DMS53 (cell line): ENCODE results near the gene MTRR.

Experiments
- DNase-seq: peaks from one replicate; lab custom pipeline; 2025; lab: John Stamatoyannopoulos, UW

The MTRR gene

DNA sequence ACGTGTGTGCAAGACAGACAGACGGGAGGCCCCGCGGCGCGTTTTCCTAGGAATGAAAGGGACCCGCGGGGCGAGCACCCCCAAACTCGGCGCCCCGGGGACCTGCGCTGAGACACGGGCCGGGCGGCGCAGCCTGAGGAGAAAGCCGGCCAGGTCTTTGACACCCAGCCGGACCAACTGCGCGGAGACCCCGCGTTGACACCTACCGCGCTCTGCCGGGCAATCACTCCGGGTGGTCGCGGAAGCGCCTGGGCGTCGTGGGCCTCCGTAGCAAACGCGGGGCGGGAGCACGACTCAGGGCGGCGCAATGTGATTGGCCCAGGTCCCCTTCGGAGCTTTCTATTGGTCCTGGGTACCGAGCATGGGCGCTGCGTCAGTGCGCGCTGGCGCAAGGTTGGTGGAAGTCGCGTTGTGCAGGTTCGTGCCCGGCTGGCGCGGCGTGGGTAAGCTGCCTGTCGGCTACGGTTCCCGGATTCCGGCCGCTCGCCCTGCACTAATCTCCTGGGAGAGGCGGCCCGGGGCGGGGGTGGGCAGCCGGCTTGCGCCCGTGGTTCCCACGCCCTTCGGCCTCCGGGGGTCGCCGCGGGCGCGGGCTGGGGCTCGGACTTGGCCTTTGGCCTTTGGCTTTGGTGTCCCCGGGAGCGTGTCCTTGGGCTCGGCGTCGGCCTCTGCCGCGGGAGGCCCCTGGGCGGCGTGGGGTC is at the start of gene MTRR, which contains the start of gene FASTKD3:
MTRR (plus strand) TSS at position 376 of the 701 bp plus-strand sequence. CDS start 1,647 bp downstream, outside the sequence.
FASTKD3 (minus strand) TSS at position 259 of the 701 bp plus-strand sequence. CDS start 948 bp downstream, outside the sequence.
- peak; percentile 97 for DNase-seq

DNA sequence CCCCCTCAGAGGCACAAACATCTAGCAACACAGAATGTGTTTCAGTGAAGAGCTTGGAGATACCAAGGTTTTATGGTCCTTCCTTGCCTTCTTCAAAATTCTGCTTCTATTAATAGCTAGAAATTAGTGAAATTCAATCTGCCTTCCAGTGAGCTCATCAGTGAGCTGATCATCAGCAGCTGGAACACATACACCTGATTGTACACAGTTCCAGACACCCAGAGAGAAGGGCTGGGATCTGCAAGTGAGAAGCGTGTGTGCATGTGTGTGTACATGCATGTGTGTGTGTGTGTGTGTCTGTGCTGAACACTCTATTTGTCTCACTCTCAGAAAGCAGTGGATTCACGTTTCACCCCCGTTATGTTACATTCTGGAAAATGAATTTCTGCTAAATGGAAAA is 46.5 kb upstream of the MTRR start:
- no peak for DNase-seq

DNA sequence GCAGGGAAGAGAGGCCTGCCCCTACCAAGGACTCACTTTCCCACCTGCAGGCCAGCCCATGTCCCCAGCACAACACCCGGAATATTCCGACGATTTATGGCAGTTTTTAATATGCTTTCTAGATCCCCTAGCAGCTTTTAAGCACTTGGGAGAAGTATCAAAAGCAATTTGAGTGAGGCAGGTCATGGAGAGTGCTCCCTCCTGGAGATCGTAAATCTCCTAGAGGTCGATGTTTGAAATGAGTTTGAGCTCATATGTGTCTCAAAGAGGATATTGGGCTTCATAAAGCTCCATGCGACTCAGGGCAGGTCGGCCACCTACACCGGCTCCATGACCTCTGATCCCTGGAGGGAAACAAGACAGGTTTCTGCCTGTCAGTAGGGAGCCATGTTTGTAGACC is 45.4 kb upstream of the MTRR start:
- DNase-seq, result no peak

DNA sequence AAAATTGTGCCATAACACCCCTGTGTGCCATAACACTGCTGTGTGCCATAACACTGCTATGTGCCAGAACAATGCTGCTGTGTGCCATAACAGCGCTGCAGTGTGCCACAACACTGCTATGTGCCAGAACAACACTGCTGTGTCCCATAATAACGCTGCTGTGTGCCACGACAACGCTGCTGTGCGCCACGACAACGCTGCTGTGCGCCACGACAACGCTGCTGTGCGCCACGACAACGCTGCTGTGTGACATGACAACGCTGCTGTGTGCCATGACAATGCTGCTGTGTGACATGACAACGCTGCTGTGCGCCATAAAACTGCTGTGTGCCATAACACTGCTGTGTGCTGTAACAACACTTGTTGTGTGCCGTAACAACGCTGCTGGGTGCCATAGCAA is 44.0 kb upstream of the MTRR start:
- DNase-seq, result peak; percentile 20

DNA sequence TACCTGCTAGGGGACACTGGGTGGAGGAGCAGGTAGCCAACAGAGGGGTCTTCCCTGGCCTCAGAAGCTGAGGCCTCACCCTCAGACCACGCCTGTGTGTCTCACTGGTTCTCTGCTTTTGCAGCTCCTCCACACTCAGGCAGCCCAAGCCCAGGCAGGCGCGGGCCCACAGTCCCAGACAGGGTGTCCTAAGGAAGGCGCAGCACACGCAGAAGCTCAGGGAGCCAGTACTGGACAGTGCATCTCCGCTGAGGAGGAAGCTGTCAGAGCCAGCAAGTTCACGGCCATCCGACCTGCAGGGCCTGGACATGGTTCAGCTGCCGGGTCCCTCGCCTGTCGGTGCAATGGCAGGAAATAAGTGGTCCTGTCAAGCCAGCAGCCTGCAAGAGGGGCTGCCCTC is 43.3 kb upstream of the MTRR start:
- no peak for DNase-seq

DNA sequence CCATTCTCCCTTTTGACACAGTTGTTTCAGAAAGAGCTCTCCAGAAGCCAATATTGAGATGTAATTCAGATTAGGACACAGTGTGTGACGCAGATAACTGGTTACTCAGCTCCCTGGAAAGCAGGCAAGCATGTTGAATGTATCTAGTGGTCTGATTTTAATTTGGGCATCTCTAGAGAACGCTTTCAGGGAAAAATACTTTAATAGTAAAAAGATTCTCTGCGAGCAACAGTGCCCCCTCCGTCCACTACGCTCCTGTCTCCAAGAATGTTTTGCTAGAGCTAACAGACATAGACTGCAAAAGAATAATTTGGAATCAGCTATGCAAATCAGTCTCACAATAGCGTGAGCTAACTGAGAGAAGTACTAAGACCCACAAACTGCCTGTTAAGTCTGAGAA is 41.3 kb upstream of the MTRR start:
- no peak for DNase-seq

DNA sequence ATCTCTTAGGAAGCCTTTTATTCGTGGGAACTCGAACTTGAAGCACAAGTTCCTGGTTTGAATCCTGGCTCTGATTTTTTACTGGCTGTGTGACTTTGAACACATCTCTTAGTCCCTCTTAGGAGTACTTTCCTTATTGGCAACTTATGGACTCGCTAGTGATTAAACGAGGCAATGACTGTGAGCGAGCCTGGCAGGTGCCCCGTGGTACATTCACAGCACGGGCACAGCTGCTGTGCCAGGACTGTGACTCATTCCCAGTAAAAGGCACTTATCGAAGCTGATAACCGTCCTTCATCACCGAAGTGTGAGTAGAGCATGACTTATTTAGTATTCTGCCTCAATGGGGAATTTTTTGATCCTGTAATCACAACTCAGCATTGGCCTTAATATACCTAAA is 40.7 kb upstream of the MTRR start:
- DNase-seq, result peak; percentile 41

DNA sequence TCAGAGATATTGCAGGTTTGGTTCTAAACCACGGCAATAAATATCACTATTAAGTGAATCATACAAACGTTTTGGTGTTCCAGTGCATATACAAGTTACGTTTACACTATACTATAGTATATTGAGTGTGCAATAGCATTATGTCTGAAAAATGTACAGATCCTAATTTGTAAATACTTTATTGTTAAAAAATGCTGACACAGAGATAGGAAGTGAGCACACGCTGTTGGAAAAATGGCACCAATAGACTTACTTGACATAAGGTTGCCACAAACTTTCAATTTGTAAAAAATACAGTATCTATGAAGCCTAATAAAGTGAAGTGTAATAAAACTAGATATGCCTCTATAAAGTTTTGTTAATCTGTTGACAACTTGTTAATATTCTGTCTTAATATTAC is 34.0 kb upstream of the MTRR start:
- no peak for DNase-seq

DNA sequence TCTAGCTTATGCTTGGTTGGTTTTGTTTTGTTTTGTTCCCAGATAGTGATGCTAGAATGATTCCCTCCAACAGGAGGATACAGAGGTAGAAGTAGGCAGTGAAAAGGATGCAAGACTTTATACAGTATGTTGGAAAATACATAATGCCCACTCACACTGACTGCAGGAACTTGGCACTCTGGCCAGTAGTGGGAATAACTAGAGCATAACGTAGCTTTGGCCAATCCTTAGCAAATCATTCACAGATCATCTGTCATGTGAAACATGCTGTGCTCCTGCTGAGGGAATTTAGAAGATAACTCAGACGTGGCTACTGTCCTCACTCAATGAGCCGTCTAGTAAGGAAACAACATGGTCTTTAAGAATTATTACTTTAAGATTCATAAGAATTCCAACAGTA is 31.5 kb upstream of the MTRR start:
- DNase-seq, result no peak

DNA sequence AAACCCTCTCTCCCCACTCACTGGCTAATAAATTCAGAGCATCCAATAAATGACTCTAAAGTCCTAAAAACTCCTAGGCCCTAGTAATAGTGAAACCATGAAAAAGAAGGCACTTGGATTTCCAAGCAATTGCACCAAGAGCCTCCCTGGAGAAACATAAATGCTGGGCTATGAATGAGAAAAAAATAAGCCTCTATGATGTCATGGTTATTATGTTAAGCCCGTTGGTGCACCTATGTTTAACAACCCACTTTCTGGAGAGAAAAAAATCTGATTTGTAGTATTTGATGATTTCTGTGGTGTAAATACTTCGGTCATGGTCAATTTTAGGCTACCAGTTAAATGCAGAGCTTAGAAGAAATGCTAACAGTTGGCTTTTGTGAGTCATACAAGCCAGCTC is 26.4 kb upstream of the MTRR start:
- DNase-seq, result no peak

DNA sequence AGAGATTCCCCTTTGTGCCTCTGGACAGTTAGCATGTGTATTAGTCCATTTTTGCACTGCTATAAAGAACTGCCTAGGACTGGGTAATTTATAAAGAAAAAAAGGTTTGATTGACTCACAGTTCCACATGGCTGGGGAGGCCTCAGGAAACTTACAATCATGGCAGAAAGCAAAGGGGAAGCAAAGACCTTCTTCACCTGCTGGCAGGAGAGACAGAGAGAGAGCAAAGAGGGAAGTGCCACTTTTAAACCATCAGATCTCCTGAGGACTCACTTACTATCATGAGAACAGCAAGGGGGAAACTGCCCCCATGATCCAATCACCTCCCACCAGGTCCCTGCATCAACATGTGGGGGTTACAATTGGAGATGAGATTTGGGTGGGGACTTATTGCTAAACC is 24.0 kb upstream of the MTRR start:
- no peak for DNase-seq

DNA sequence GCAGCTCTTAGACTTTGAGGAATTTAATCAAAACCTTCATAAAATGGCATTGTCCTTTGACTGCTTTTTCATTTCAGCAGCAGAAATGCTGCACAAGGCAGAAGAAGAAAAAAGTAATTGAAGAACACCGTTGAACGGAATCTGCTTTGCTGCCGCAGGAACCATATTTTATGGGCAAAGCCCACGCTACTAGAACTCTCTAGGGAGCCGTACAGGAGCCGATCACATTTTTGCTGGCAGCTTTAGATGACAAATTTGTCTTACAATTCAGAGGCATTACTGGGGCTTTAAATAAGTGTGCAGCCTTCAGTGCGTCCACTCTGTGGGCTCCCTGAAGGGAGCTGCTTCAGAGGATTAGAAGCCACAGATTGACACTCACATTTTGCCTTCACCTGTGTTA is 23.4 kb upstream of the MTRR start:
- no peak for DNase-seq

DNA sequence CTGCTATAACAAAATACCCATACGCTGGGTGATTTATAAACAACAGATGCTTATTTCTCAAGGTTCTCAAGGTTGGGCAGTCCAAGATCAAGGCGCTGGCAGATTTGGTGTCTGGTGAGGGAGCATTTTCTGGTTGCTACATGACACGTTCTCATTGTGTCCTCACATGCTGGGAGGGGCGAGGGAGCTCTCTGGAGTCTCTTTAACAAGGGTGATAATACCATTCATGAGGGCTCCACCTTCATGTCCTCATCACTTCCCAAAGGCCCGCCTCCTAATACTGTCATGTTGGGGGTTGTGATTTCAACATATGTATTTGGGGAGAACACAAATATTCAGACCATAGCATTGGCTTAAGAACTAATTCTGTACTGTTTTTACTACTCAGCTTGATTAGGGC is 22.6 kb upstream of the MTRR start:
- no peak for DNase-seq

DNA sequence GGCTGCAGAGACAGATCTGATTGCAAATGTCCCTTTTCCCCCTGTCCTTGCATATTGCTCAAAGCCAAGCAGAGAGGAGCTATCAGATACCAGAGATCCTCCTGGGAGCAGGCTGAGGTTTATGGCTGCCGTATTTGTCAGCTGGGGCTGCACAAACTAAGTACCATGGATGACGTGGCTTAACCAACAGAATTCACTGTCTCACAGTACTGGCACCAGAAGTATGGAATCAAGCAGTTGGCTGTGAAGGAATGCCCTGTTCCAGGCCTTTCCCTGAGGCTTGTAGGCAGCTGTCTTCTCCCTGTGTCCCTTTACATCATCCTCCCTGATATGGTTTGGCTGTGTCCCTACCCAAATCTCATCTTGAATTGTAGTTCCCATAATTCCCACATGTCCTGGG is 20.7 kb upstream of the MTRR start:
- no peak for DNase-seq

DNA sequence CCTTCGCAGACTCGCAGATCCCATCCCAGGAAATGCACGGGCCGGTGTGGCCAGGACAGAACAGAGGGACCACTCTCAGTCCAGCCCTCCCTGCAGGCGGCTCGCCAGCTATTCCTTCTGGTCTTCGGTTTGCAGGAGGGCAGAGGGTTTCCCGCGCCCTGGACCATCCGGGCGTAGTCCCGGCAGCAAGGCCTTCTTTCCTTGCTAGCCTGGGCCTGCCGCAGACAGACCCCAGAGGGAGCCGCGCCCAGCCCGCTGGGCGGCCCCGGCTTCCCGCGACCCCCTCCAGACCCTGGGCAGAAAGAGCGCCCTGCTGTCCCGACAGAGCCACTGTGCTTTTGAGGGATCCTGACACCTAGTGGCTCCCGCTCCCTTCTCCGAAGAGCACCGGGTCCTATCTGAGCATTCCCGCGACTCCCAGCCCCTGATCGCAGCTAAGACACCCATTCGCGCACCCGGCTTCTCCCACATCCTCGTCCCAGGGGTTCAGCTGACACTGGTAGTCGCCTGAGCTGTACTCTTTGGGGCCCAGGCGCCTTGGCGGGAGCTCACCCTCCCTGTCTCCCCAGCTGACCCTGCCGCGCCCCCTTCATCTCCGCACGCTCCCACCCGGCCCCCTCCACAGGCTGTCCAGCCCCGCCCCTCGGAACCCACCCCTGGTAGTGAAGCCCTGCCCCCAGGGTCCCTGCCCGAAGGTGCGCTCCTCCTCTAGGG is 19.1 kb upstream of the MTRR start:
- peak; percentile 53 for DNase-seq

DNA sequence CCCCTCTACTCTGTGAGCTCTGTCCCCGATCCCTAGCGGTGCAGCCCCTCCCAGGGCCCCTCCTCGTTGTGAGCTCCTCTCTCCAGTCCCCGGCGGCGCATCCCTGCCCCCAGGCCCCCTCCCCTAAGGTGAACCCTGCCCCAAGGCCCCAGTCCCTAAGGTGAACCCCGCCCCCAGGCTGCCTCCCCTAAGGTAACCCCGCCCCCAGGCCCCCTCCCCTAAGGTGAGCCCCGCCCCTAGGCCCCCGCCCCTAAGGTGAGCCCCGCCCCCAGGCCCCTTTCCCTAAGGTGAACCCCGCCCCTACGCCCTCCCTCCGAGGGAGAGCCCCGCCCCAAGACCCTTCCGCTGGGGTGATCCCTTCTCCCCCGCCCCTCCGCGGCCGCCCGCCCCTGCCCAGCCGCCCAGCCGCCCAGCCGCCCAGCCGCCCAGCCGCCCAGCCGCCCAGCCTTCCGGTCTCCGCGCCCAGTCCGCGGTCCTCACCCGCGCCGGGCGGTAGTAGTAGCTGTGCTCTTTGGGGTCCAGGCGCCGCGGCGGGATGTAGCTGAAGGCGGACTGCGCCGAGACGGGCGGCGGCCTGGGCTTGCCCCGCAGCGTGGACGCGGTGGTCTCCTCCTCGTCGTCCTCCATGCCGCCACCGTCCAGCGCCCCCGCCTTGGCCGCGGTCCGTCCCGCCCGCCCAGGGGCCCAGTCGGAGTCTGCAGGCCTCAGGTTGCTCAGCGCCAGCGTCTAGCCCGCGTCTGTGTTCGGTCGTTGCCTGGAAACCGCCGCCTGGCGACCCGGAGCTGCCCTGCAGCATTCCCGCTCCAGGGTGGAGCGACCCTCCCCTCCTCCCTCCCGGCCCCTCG is 18.3 kb upstream of the MTRR start, which contains the start of gene CFAP90:
CFAP90 (minus strand) TSS at position 739 of the 845 bp plus-strand sequence; CDS start at position 627, 112 bp downstream.
- DNase-seq, result peak; percentile 87

DNA sequence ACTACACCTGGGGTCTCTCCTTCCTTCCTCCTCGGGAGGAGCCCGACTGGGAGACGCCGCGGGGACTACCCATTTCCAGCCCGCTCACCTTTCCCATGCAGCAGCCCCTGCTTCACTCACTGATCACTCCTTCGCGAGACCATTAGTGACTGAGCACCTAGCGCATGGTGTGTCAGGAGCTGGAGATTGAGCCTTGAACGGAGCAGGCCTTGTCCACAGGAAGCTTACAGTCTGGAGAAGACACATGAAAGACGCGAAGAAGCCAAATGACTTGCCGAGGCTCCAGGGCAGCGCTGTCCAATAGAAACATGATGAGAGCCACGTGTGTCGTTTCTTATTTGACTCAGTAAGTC is 17.7 kb upstream of the MTRR start:
- no peak for DNase-seq

DNA sequence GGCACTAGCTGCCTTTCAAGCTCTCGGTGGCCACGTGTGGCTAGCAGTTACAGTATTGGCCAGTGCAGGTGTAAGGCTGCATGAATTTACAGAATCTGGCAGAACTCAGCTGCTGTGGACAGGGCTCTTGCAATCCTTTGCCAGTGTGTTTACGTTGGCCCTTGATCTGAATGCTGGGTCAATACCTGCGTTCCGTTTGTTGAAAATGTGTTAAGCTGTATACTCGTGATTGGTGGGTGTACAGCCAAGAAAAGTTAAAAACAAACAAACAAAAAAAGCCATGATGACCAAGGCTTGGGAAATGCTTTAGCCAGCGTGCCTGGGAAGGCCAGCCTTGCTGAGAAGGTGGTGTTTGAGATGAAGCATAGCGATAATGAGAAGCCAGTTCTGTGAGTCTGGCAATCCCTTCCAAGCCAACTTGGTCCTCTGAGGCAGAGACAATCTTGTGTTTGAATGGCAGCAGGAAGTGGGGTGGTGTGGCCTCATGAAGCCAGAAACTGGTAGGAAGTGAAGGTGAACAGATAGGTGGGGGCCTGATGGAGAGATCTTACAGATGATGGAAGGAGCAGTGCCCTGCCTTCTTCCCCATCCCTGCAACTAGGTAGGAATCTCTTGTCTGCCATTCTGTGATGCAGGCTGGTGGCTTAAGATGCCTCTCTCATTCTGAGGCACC is 17.2 kb upstream of the MTRR start:
- peak; percentile 57 for DNase-seq

DNA sequence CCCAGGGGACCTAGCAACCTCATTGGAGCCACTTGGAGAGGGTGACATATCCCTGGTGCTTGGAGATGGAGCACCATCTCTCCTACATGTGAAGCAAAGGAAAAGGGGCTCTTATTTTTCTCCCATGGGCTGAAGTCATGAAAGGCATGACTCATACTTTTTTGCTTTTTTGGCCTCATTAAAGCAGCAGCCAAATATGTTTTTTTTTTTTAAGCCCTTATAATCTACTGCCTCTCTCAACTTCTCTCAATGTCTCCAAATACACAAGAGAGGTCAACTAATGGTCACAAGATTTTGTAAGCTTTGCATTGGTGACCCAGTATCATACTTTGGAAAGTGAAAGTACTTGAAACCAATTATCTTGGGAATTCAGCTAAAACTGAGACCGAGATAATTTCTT is 16.4 kb upstream of the MTRR start:
- DNase-seq, result no peak

DNA sequence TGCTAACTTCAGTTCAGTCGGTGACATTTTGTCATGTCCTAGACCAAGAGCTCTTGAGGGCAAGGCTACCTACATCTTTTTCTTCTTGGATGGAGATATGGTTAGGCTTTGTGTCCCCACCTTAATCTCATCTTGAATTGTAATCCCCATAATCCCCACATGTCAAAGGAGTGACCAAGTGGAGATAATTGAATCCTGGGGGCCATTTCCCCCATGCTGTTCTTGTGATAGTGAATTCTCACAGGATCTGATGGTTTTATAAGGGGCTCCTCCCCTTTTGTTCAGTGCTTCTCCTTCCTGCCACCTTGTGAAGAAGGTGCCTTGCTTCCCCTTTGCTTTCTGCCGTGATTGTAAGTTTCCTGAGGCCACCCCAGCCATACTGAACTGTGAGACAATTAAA is 16.0 kb upstream of the MTRR start:
- no peak for DNase-seq

DNA sequence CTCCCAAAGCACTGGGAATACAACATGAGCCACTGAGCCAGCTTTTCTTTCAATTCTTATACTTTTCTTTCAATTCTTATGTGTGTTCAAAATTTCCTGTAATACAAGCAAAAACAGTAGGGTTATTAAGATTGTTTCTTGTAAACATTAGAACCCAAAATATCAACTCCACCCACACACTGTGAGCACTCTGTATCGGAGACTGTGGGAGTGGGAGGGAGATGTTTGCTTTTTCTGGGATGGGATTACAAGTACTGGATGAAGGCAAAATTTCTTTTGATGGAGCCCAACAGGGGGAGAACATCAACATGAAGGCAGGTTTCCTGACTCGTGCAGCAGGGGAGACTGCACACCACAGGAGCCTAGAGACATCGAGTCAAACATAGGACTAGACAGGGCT is 13.3 kb upstream of the MTRR start:
- DNase-seq, result no peak

DNA sequence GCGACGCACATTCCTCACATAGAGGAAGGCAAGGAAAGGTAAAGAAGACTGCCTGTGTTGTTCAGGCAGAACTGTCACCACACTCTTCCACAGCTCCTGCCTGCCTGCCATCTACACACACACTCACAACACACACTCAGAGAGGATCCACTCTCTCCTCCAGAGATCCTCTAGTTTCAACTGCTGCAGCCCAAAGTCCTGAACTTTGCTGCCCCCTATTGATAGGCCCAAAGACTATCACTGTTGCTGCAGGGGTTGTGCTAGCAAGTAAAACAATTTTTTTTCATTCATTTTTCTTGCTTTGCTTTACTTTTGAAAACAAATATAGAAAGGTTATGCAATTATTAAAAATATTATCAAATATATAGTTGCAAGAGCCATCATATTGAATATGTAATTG is 12.1 kb upstream of the MTRR start:
- DNase-seq, result peak; percentile 81
